Activated naive CD4-positive, alpha-beta T cell (primary cell): ENCODE results near the gene C14orf132.

Source experiments
- DNase-seq, 4 experiments: peaks; one replicate each; lab custom pipeline; 2025; lab: John Stamatoyannopoulos, UW

The C14orf132 gene

DNA sequence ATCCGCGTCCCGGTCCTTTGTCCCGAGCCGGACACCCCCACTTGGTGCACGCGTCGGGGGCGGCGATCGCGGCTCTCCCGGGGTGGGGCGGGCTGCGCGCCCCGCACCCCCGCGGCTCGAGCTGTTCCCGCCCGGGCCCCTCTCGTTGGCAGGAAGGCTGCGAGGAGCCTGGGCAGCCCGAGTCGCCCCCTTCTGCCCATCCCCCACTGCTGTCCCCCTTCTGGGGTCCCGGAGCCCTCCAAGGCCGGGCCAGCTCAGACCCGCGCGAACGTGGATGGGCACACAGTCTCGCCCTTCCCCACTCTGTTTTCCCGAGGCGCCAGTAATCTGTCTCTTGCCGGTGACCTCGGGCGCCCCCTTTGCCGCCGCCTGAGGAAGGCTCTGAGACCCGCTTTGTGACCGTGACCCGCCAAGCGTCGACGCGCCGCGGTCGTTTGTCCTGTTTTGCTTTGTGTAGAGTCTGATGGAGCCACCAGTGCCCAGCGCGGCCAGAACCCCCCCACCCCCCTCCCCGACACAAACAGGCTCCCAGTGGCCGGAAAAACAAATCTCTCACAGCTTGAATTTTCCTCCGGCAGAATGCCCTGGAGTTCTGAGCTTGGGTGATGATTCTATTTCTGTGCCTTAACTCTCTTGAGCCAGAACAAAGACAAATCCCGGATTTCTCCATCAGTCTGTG, 610 bp downstream of the C14orf132 start:
- DNase-seq = peak in 1 of 4 experiments; percentile 5

DNA sequence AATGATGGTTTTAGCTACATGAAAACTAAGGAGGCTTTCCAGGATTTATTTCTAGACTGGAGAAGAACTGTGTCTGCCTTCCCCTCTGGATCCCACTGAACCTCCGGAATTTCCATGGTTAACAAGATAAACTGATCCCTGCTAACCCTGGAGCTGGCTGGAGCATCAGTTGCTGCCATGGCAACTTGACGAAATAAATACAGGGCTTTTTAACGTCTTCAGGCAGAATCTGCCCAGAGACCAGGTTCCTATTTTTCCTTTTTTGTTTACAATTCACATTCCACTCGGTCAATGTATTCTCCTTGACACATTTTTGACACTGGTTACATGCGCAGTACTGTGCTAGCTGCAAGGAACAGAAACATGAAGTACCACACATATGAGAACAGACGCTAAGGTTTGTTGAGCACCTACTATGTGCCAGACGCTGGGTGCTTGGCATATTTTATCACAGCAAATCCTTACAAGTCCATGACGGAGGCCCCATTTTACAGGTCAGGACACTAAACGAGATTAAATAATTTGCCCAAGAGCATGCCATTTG, 1.7 kb downstream of the C14orf132 start:
- DNase-seq = no peak

- no peak for DNase-seq
Measured at GRCh38 chr14:96042248-96042930, 3.2 kb downstream of the C14orf132 start.

GRCh38 chr14:96046630-96047029, 7.5 kb downstream of the C14orf132 start:
- DNase-seq = no peak

- no peak for DNase-seq
Measured at GRCh38 chr14:96047101-96047500, 7.9 kb downstream of the C14orf132 start.

DNA sequence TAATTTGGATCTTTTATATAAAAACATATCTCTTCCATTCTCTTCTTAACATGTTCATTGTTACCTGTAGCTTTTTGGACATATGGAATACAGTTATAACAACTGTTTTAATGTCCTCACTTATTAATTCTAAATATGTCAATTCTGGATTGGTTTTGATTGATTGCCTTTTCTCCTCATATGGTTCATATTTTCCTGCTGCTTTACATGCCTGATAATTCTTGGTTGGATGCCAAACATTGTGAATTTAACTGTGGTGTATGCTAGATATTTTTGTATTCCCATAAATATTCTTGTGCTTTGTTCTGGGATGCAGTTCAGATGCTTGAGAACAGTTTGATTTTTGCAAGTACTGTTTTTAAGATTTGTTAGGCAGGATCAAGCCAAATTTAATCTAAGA, 10.8 kb downstream of the C14orf132 start:
- no peak for DNase-seq

DNA sequence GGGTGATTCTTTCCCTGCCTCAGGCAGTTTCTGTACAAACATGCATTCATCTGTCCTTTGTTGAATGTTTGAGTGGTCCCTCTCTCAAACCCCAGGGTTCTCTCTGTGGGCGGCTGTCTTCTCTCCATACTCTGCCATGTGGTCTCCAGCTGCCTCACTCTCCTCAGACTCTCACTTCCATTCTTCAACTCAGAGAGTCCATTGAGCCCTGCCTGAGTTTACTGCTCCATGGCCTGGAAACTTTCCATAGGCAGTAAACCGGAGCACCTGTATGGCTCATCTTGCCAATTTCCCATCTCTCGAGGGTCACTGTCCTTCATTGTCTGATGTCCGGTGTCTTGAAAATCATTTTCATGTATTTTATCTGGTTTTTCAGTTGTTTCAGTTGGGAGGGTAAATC, 11.3 kb downstream of the C14orf132 start:
- no peak for DNase-seq

GRCh38 chr14:96051231-96051630, 12.1 kb downstream of the C14orf132 start:
- no peak for DNase-seq

GRCh38 chr14:96051642-96052540, 12.7 kb downstream of the C14orf132 start:
- no peak for DNase-seq

DNA sequence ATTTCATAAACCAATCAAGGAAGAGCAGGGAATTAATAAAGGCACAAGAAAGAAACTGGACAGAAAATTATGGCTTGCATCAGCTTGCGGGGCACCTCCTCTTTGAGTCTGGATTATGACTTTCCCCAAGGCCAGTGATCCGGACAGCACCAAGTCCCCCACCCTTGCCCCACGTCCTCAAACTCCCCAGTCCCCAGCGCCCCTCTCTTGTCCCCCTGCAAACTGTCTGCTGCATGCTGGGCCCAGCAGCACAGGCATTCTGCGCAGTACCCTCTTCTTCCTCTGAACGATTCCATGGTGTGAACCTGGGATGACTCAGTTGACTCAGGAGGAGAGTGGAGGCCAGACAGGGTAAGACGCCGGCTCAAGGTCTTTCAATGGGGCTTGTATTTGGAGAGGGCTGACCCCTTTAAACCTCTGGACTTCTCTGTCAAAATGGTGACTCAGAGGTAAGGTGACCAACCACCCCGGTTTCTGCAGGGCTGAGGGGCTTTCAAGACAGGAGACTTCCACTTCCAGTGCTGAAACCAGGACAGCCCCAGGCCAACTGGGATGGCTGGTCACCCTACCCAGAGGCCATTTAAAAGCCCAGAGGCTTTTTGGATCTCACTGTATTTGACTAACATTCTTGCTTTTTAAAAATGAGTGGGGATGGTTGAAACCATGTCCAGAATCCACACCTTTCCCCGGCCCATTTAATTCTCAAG, 13.5 kb downstream of the C14orf132 start:
- no peak for DNase-seq

DNA sequence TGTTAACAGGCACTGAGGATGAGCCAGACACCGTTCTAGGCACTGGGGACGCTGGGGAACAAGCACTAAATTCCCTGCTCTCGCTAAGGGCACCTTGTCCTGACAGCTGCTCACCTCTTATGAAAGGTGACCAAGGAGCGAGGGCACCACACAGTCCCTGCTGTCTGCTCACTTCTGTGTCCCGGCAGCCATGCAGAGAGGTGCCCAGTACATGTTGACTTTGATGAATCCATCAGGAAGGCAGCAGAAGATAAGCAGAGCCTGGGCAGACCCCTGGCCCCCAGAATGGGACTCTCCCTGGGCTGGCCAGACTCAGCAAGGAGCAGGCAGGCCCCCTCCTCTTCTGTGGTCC, 14.1 kb downstream of the C14orf132 start:
- DNase-seq = no peak

DNA sequence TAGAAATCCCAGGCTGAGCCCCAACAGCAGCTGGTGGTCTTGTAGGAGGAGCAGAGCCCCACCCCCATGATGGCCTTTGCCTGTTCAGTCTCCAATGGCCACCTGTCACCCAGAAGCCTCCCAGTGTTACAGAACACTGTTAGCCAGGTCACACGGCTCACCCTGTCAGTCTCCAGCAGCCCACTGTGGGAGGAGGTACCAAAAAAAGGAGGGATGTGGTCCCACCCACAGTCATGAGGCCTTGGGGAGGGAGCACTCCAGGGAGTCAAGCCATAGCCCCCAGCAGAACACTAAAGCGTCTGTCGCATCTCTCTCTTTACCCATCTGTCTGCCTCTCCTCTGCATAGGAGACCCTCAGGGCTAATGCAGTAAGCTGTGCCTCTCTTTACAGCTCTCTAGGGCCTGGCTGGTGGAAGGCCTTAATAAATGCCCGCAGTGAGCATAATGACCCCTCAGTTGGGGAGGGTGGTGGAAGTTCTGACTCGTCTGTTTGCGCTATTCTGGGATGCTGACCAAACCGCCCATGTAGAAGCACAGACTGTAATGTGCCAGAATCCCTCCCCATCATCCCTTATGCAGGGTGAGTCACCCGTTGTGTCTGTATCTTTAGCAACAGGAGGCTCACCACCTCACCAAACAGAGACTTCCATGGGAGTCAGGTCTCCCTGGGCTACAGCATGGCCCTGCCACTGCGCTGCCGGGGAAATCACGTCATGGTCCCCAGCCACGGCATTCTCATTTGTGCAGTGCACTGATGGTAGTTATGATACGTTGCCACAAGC, 14.6 kb downstream of the C14orf132 start:
- DNase-seq = no peak

DNA sequence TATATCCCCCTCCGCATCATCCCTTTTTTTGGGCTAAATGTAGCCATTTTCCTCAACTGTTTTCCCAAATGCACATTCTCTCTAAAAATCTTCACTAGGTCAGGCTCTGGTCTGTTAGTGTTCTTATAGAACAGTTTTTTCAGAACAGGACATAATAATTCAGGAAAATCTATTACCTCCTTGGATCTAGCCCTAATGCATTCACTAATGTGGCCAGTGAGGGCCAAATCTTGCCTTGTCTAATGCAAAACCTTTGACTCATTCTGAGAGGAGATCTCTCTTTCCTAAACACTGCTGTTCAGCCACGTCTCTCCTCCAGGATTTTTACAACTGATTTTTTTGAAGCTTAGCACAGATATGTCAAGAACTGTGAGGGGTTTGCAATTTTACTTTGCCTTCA, 15.5 kb downstream of the C14orf132 start:
- no peak for DNase-seq

DNA sequence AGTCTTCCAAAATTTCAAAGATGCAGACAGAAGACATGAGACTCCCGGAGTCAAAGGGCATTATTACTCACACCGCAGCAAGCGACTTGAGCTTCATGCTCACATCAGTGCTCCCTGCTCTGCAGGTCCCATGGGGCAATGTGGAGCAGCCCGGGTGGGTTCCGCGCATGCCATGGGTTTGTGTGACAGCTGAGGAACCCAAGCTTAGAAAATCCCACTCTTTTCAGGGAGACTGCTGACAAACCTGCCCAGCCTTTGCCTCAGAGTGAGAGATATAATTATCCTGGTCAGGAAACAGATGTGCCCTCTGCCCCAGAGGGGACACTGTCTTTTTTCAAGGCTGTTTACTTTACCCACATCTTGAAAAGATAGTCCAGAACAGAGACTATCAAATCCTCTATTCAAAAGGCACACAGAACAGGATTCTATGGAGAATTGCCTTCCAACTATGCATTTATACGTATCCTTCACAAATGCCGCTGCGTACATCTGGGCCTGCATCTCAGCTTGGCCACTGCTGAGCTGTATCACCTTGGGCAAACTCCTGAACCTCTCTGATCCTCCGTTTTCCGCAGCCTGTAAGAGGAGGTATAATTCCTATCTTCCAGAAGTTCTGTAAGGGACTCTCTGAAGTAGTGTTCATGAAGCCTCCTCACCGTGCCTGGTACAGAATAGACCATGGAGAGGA, 16.0 kb downstream of the C14orf132 start:
- no peak for DNase-seq

GRCh38 chr14:96055753-96056508, 16.8 kb downstream of the C14orf132 start:
- DNase-seq = no peak

DNA sequence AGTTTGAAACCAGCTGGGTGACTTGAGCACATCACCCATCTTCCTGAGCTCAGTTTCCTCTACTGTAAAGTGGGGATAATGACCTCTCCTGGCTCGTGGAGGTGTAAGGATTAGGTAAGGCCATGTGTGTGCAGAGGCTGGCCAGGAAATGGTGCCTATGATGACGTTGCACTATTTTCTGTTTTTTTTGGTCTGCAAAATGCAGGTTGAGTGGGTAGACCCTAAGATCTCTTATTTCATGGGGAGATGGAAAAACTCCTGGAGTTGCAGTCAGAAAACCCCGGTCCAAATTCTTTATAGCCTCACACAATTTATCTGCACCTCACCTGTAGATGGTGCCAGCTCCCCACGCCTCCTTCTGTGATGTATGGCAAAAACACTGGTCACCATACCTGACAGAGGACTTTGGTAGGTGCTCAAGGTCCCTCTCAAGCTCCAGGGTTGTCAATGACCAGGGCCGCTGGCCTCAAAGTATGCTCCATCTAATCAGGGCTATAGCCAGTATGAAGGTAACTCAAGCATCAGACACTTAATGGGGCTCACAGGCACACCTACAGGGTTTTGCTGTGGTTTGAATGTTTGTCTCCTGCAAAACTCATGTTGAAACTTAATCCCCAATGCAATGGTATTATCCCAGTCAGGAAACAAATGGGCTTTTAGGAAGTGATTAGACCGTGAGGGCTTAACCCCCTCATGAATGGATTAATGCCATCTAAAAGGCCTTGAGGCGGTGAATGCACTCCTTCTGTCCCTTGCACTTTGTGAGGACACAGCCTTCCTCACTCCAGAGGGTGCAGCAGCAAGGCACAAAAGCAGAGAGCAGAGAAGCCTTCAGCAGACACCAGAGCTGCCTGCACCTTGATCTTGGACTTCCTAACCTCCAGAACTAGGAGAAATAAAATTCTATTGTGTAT, 17.6 kb downstream of the C14orf132 start:
- no peak for DNase-seq

DNA sequence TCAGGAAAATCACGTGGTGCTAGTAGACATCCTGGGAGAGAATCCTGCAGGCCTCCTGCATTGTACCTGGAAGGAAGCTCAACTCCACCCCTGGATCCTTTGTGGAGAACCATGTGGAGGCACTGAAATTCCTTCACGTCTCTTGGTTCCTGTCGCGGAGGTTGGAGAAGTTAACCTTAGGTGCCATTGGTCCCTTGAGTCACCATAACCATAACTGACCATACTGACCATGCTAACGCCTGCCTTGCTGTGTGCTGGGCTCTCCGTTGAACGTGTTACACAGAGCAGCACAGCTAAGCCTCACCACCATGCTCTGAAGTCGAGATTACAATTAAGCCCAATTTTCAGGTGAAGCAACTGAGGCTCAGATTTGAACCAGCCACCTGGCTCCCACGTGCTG, 18.6 kb downstream of the C14orf132 start:
- DNase-seq = no peak

GRCh38 chr14:96058576-96059200, 19.5 kb downstream of the C14orf132 start:
- no peak for DNase-seq
